GM12878 (cell line): ENCODE data around the gene PC. TPM values are rescaled to one million over a fixed set of nuclear protein-coding genes. Genes with fewer than 3 reads are reported as not detected.

Experiments used
- ATAC-seq: fragments of 200-7000 bp; cut with Tn5 transposase; 3 replicates; pipeline ENCODE4 v1.9.1; 2020; ENCODE audit warnings: mild to moderate bottlenecking, moderate library complexity
- BruUV-seq: library from RNA; stranded (reverse); fragments of 400-500 nt; replicated peaks from 2 replicates; lab custom pipeline; 2021; lab: Mats Ljungman, UMichigan
- CTCF ChIA-PET: fragments of 300-600 bp; sonication (Branson Sonifier 250); formaldehyde crosslinking; extraction: SDS; loops from one replicate; lab custom pipeline; 2021; ENCODE audit warnings: inconsistent platforms; lab: Yijun Ruan, JAX
- POLR2A ChIA-PET: fragments of 350-600 bp; formaldehyde crosslinking; extraction: SDS; loops from one replicate; lab custom pipeline; 2021; ENCODE audit warnings: inconsistent platforms; lab: Charles Lee
- RAD21 ChIA-PET: fragments of 300-600 bp; sonication (Branson Sonifier 250); formaldehyde crosslinking; loops from one replicate; lab custom pipeline; 2023; ENCODE audit warnings: antibody characterized with exemption; ENCODE audit not compliant: unreplicated experiment; lab: Charles Lee
- SMC1A ChIA-PET: fragments of 300-600 bp; sonication (Branson Sonifier 250); formaldehyde crosslinking; loops from one replicate; lab custom pipeline; 2023; ENCODE audit not compliant: unreplicated experiment, uncharacterized antibody; lab: Charles Lee
- DNase-seq: peaks from one replicate; pipeline ENCODE4 v3.0.0-alpha.2; 2011; ENCODE audit warnings: low read depth, low spot score
- FAIRE-seq: peaks from 3 replicates; lab custom pipeline; 2011; peaks lifted over from hg19 to GRCh38; lab: Jason Lieb, UNC
- H2AFZ ChIP-seq: 2 replicates; pipeline ENCODE4 v1.6.0; 2011; ENCODE audit warnings: low read depth, low read length, control low read depth; ENCODE audit not compliant: control insufficient read depth
- H3K27ac ChIP-seq: 2 replicates; pipeline ENCODE4 v1.5.1; 2011; ENCODE audit warnings: control low read depth; ENCODE audit not compliant: control insufficient read depth, insufficient read depth
- H3K27me3 ChIP-seq, 2 experiments: replicated peaks in 1 of 2; 2 replicates each; pipeline versions ENCODE4 v1.6.0 to v1.6.1; 2011; ENCODE audit warnings: low read length in 1 of 2; ENCODE audit not compliant: control insufficient read depth in 2 of 2, insufficient read depth in 2 of 2
- H3K36me3 ChIP-seq, 2 experiments: 2 replicates each; pipeline ENCODE4 v1.5.1; 2011; ENCODE audit warnings: low read length in 1 of 2; ENCODE audit not compliant: control insufficient read depth in 2 of 2, insufficient read depth in 2 of 2
- H3K4me1 ChIP-seq: 2 replicates; pipeline ENCODE4 v1.6.1; 2011; ENCODE audit warnings: mild to moderate bottlenecking, low read length, moderate library complexity, mixed read lengths; ENCODE audit not compliant: control insufficient read depth, insufficient read depth
- H3K4me2 ChIP-seq: 2 replicates; pipeline ENCODE4 v1.6.0; 2011; ENCODE audit warnings: control low read depth; ENCODE audit not compliant: control insufficient read depth, insufficient read depth
- H3K4me3 ChIP-seq: fragments of 200-600 bp; sonication (generic); 2 replicates; pipeline ENCODE4 v1.5.1; 2016
- H3K79me2 ChIP-seq: 2 replicates; pipeline ENCODE4 v1.6.0; 2011; ENCODE audit warnings: low read length; ENCODE audit not compliant: control insufficient read depth, insufficient read depth
- H3K9ac ChIP-seq: 2 replicates; pipeline ENCODE4 v1.8.0; 2011; ENCODE audit warnings: low read length, control low read depth, mixed read lengths; ENCODE audit not compliant: control insufficient read depth, insufficient read depth
- H3K9me3 ChIP-seq: replicated peaks from 3 replicates; pipeline ENCODE4 v1.5.1; 2011; ENCODE audit warnings: mild to moderate bottlenecking, low read length; ENCODE audit not compliant: control insufficient read depth, insufficient read depth
- H4K20me1 ChIP-seq: 2 replicates; pipeline ENCODE4 v1.6.0; 2011; ENCODE audit not compliant: control insufficient read depth, insufficient read depth
- BRCA1 ChIP-seq: IDR thresholded peaks from 2 replicates; pipeline ENCODE4 v1.6.1; 2011; ENCODE audit warnings: low read depth, low read length, improper control_type of control experiment
- CUX1 ChIP-seq: IDR thresholded peaks from 2 replicates; pipeline ENCODE4 v1.6.1; 2012; ENCODE audit warnings: improper control_type of control experiment, low read depth, low read length; ENCODE audit not compliant: insufficient replicate concordance
- FOXK2 ChIP-seq: fragments of 450-650 bp; IDR thresholded peaks from 2 replicates; pipeline ENCODE4 v1.6.1; 2017; ENCODE audit warnings: mild to moderate bottlenecking, moderate library complexity
- NBN ChIP-seq: fragments of 450-650 bp; IDR thresholded peaks from 2 replicates; pipeline ENCODE4 v1.6.1; 2016
- NRF1 ChIP-seq: conservative IDR thresholded peaks from 2 replicates; pipeline ENCODE4 v1.6.1; 2011; ENCODE audit warnings: mild to moderate bottlenecking, low read depth, low read length, improper control_type of control experiment
- RB1 ChIP-seq: fragments of 450-650 bp; formaldehyde crosslinking; IDR thresholded peaks from 2 replicates; pipeline ENCODE4 v1.6.1; 2017; ENCODE audit warnings: mild to moderate bottlenecking, borderline replicate concordance
- RELA ChIP-seq: fragments of 450-650 bp; IDR thresholded peaks from 2 replicates; pipeline ENCODE4 v1.8.0; 2014; ENCODE audit warnings: borderline replicate concordance; ENCODE audit not compliant: partially characterized antibody
- SMC3 ChIP-seq: IDR thresholded peaks from 2 replicates; pipeline ENCODE4 v1.6.1; 2011; ENCODE audit warnings: low read length, improper control_type of control experiment, borderline replicate concordance
- ZNF622 ChIP-seq: fragments of 450-650 bp; IDR thresholded peaks from 2 replicates; pipeline ENCODE4 v1.6.1; 2017; ENCODE audit warnings: mild to moderate bottlenecking, inconsistent platforms
- ZSCAN29 ChIP-seq: fragments of 450-650 bp; IDR thresholded peaks from 2 replicates; pipeline ENCODE4 v1.6.1; 2017; ENCODE audit warnings: mild to moderate bottlenecking, moderate library complexity
- WGBS: methylation state at CpG from one replicate; pipeline ENCODE4 v1.1.6; 2016; ENCODE audit warnings: low lambda C conversion rate; ENCODE audit not compliant: insufficient replicate concordance, insufficient coverage; ENCODE audit errors: missing lambda C conversion rate; 5-methylcytosine and 5-hydroxymethylcytosine counted together
- in situ Hi-C: fragments of 300-500 bp; cut with MboI; formaldehyde crosslinking; loops from 9 replicates; pipeline ENCODE4 v1.14.3; 2018; ENCODE audit warnings: mixed read lengths
- intact Hi-C: fragments of 100-400 bp; cut with micrococcal nuclease; formaldehyde crosslinking; loops from one replicate; pipeline ENCODE4 v1.14.2; 2022; ENCODE audit not compliant: unreplicated experiment
- polyA plus RNA-seq, 11 experiments: library from polyadenylated mRNA; depleted of rRNA in 4 of 11; unstranded in 6 of 11; stranded (reverse) in 5 of 11; fragments of >200 nt; fragmentation: Nextera tagmentation in 4 of 11; fragmentation: Illumina TruSeq in 1 of 11; extraction: Ambion mirVana in 4 of 11; extraction: Trizol in 1 of 11; gene quantifications; 1 replicate in 1 of 11; 2 replicates in 10 of 11; pipeline versions ENCODE4 v1.2.1 to v1.2.3, GENCODE V29; 2011 to 2016; ENCODE audit warnings: inconsistent platforms in 2 of 11, missing spikeins in 2 of 11, low read depth in 1 of 11
- total RNA-seq, 4 experiments: library from RNA; depleted of rRNA in 3 of 4; stranded (reverse); fragments of >200 nt in 3 of 4; fragmentation: Illumina TruSeq in 1 of 4; extraction: Trizol in 1 of 4; gene quantifications; 2 replicates each; pipeline versions ENCODE4 v1.2.1 to v1.2.3, GENCODE V29; 2013 to 2021
- TF ChIP-seq, protein P1 (sequence below): fragments of 450-650 bp; IDR thresholded peaks from 2 replicates; pipeline ENCODE4 v1.6.1; 2017; ENCODE audit warnings: low read depth, mild to moderate bottlenecking, moderate library complexity
- TF ChIP-seq, protein P2 (sequence below): fragments of 450-650 bp; IDR thresholded peaks from 2 replicates; pipeline ENCODE4 v1.6.1; 2017; ENCODE audit warnings: mild to moderate bottlenecking, low read depth, inconsistent platforms; ENCODE audit not compliant: poor library complexity, severe bottlenecking
- TF ChIP-seq, protein P3 (sequence below): fragments of 450-650 bp; IDR thresholded peaks from 2 replicates; pipeline ENCODE4 v1.6.1; 2017; ENCODE audit warnings: borderline replicate concordance

The PC gene
- total and polyA plus RNA-seq, 10 of the 15 experiments (the other 5 are each of a cell fraction or from before 2014, with no cell fraction given) = 0.22 to 10.3 (median 4.5) TPM

GRCh38 chr11:66929753-66930152 is 28.4 kb downstream of the PC start:
- ChIA-PET RAD21 (no interaction called here), CTCF (no interaction called here), SMC1A (no interaction called here), POLR2A (interaction anchor here (0.7 kb wide), 1 partner anchor 247 kb away, joined by 7 read pairs; no protein-coding TSS in a partner anchor)
- ATAC-seq (no peak), DNase-seq (no peak), FAIRE-seq (no peak)
- in situ Hi-C loops (no loop called here), intact Hi-C loops (no loop called here)
- 17% methylated on average over 4 of the region's 4 CpGs for WGBS
- Histone ChIP-seq H3K36me3 (no peaks in the 10 kb centered on the region), H3K27me3 (peaks cover 0 to 7% of the 10 kb centered on the region in 2 experiments; a peak in 2 of 4 replicates), H3K4me1 (no peaks in the 10 kb centered on the region), H4K20me1 (no peaks in the 10 kb centered on the region), H2AFZ (no peak overlapping the region), H3K4me2 (no peak overlapping the region), H3K9ac (no peak overlapping the region), H3K9me3 (no peaks in the 10 kb centered on the region; the same call in 2 of the 3 replicates), H3K4me3 (no peak overlapping the region), H3K27ac (no peak overlapping the region), H3K79me2 (no peaks in the 10 kb centered on the region)
- TF ChIP-seq BRCA1 = no peak
- TF ChIP-seq ZSCAN29 = no peak
- TF ChIP-seq NRF1 = no peak
- no peak for TF ChIP-seq ZNF622
- TF ChIP-seq SMC3 = no peak
- TF ChIP-seq, protein P1, sequence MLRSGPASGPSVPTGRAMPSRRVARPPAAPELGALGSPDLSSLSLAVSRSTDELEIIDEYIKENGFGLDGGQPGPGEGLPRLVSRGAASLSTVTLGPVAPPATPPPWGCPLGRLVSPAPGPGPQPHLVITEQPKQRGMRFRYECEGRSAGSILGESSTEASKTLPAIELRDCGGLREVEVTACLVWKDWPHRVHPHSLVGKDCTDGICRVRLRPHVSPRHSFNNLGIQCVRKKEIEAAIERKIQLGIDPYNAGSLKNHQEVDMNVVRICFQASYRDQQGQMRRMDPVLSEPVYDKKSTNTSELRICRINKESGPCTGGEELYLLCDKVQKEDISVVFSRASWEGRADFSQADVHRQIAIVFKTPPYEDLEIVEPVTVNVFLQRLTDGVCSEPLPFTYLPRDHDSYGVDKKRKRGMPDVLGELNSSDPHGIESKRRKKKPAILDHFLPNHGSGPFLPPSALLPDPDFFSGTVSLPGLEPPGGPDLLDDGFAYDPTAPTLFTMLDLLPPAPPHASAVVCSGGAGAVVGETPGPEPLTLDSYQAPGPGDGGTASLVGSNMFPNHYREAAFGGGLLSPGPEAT = no peak
- no peak for TF ChIP-seq RELA
- TF ChIP-seq FOXK2 = no peak
- TF ChIP-seq, protein P2, sequence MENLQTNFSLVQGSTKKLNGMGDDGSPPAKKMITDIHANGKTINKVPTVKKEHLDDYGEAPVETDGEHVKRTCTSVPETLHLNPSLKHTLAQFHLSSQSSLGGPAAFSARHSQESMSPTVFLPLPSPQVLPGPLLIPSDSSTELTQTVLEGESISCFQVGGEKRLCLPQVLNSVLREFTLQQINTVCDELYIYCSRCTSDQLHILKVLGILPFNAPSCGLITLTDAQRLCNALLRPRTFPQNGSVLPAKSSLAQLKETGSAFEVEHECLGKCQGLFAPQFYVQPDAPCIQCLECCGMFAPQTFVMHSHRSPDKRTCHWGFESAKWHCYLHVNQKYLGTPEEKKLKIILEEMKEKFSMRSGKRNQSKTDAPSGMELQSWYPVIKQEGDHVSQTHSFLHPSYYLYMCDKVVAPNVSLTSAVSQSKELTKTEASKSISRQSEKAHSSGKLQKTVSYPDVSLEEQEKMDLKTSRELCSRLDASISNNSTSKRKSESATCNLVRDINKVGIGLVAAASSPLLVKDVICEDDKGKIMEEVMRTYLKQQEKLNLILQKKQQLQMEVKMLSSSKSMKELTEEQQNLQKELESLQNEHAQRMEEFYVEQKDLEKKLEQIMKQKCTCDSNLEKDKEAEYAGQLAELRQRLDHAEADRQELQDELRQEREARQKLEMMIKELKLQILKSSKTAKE = no peak
- TF ChIP-seq RB1 = no peak
- TF ChIP-seq NBN = no peak
- TF ChIP-seq, protein P3, sequence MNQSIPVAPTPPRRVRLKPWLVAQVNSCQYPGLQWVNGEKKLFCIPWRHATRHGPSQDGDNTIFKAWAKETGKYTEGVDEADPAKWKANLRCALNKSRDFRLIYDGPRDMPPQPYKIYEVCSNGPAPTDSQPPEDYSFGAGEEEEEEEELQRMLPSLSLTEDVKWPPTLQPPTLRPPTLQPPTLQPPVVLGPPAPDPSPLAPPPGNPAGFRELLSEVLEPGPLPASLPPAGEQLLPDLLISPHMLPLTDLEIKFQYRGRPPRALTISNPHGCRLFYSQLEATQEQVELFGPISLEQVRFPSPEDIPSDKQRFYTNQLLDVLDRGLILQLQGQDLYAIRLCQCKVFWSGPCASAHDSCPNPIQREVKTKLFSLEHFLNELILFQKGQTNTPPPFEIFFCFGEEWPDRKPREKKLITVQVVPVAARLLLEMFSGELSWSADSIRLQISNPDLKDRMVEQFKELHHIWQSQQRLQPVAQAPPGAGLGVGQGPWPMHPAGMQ = no peak
- no peak for TF ChIP-seq CUX1
- BruUV-seq = no TSS peak
